Esophagus muscularis mucosa (tissue), 4 donors: ENCODE measurements around the gene COL4A5.

Experiments
- EP300 ChIP-seq: sonication (generic); formaldehyde crosslinking; IDR thresholded peaks from one replicate; pipeline ENCODE4 v1.6.1; 2017; ENCODE audit warnings: antibody characterized with exemption
- POLR2A ChIP-seq: fragments of 450-650 bp; IDR thresholded peaks from one replicate; pipeline ENCODE4 v1.6.1; 2017; ENCODE audit warnings: antibody characterized with exemption, moderate library complexity, mild to moderate bottlenecking, low read depth
- TF ChIP-seq, protein P1 (sequence below), 3 experiments: fragments of 200-600 bp in 2 of 3; fragments of 450-650 bp in 1 of 3; sonication (generic) in 2 of 3; IDR thresholded peaks; one replicate each; pipeline ENCODE4 v1.5.1; 2017 to 2019; ENCODE audit warnings: antibody characterized with exemption in 3 of 3, mild to moderate bottlenecking in 2 of 3, moderate library complexity in 1 of 3

DNA sequence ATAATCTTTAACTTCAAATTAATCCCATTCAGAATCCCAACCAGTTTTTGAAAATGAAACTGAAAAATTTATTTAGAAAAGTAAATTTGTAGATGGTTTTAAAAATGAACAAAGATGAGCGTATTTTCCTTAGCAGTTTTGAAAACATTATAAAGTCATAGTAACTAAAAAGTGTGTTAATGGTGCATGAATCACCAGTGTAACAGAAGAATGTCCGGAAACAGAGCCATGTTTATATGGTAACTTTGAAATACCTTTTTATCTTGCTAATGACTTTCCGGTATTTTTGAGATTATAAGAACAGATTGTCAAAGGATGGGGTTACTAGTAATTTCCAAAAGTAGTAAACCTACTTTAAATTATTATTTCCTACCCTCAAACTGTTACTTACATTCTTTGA is 150.9 kb downstream of the COL4A5 start:
- TF ChIP-seq POLR2A (no peak), EP300 (no peak)
- TF ChIP-seq, protein P1, sequence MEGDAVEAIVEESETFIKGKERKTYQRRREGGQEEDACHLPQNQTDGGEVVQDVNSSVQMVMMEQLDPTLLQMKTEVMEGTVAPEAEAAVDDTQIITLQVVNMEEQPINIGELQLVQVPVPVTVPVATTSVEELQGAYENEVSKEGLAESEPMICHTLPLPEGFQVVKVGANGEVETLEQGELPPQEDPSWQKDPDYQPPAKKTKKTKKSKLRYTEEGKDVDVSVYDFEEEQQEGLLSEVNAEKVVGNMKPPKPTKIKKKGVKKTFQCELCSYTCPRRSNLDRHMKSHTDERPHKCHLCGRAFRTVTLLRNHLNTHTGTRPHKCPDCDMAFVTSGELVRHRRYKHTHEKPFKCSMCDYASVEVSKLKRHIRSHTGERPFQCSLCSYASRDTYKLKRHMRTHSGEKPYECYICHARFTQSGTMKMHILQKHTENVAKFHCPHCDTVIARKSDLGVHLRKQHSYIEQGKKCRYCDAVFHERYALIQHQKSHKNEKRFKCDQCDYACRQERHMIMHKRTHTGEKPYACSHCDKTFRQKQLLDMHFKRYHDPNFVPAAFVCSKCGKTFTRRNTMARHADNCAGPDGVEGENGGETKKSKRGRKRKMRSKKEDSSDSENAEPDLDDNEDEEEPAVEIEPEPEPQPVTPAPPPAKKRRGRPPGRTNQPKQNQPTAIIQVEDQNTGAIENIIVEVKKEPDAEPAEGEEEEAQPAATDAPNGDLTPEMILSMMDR (IDR thresholded peaks at IDR 0.05), result no peak
